GM10266 (cell line): ENCODE measurements around the gene WEE1.
"Not testable (repeated sequence)": the region's sequence is repeated elsewhere in the genome, so short reads cannot be mapped to it uniquely, and the experiment has no call there.

Source experiments
- DNase-seq: peaks from one replicate; pipeline ENCODE4 v3.0.0; 2012; ENCODE audit errors: extremely low spot score
- CTCF ChIP-seq: IDR thresholded peaks from 2 replicates; pipeline ENCODE4 v1.5.1; 2012; ENCODE audit warnings: mild to moderate bottlenecking, low read depth; ENCODE audit not compliant: control insufficient read depth, insufficient read depth; ENCODE audit errors: missing control alignments

Gene WEE1

GRCh38 chr11:9530020-9530621 lies 43.3 kb upstream of the WEE1 start:
- no peak for DNase-seq

GRCh38 chr11:9530901-9531625 lies 42.4 kb upstream of the WEE1 start:
- TF ChIP-seq CTCF, result no peak
- no peak for DNase-seq

More at GRCh38 chr11:9530020-9530621, 43.3 kb upstream of the WEE1 start:
- no peak for TF ChIP-seq CTCF

- no peak for TF ChIP-seq CTCF
- DNase-seq, result no peak
Observed at GRCh38 chr11:9533058-9533457, 40.4 kb upstream of the WEE1 start.

- DNase-seq, result no peak
- TF ChIP-seq CTCF, result no peak
Observed at GRCh38 chr11:9533736-9534473, 39.6 kb upstream of the WEE1 start.

- peak; percentile 68 for DNase-seq
- peak; percentile 91 for TF ChIP-seq CTCF
Observed at GRCh38 chr11:9535189-9535781, 38.2 kb upstream of the WEE1 start.

- TF ChIP-seq CTCF, result no peak
- DNase-seq, result no peak
Observed at GRCh38 chr11:9538548-9538947, 34.9 kb upstream of the WEE1 start.

GRCh38 chr11:9549216-9549615 lies 24.3 kb upstream of the WEE1 start:
- DNase-seq, result not testable (repeated sequence)
